ENCODE measurements around the gene RILP. TPM values are rescaled to one million over a fixed set of nuclear protein-coding genes. Genes with fewer than 3 reads are reported as not detected.

Gene RILP
- total RNA-seq, 1 experiment from 2014 or later: 11.6 TPM

DNA sequence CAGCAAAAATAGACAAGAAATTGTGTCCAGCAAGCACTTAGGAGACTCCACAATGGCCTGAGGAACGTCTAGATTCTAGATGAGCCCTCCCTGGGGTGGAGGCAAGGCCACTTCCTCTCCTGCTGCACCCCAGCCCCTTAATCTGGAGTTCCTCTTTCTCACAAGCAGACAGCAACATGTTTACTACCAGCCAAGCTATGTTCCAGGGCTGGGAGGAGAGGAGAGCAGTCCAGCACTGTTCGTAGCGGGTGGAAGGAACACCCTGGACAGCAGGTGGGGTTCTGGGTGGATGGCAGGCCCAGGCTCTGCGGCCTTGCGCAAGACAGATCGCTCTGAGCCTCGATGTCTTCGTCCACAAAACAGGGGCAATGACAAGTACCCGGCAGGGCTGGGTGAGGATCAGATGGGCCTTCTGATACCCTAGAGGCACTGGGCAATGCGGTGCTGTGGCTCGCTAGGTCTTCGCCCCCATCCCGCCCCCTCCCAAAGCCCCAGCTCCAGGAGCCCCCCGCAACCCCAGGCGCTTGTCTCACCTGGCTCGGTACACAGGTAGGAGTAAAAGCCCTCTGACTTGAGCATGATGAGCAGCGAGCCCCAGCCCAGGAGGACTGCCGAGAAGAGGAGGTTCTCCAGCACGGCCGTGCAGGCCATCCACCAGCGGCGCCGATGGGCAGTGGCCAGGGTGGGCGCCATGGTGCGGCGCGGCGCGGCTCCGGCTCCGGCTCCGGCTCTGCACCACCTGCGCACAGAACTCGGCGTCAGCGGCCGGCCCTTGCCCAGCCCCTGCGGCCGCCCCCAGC lies 22.3 kb downstream of the RILP start:
- Histone ChIP-seq H3K79me2 (ENCODE audit: insufficient read depth, low read length) (no peaks in the 10 kb centered on the region), H4K20me1 (ENCODE audit: insufficient read depth) (no peaks in the 10 kb centered on the region), H3K9me3 (ENCODE audit: control insufficient read depth in 1 of 2, insufficient read depth in 1 of 2, low read depth in 1 of 2, low read length in 2 of 2) (no peaks in the 10 kb centered on the region), H3K4me1 (ENCODE audit: control insufficient read depth in 1 of 2, insufficient read depth in 2 of 2, low read length in 2 of 2) (peaks cover 13 to 41% of the 10 kb centered on the region in 2 experiments), H3K27me3 (ENCODE audit: insufficient read depth, low read length) (no peaks in the 10 kb centered on the region), H3K9me2 (ENCODE audit: insufficient read depth) (no peaks in the 10 kb centered on the region), H3K4me2 (ENCODE audit: low read length) (peak overlapping the region; percentile 100), H3K27ac (ENCODE audit: low read depth, low read length) (peak overlapping the region; percentile 65; the same call in 1 of the 2 replicates), H3K36me3 (ENCODE audit: control insufficient read depth in 1 of 2, insufficient read depth in 2 of 2, low read length in 2 of 2) (no peaks in the 10 kb centered on the region), H3K9ac (ENCODE audit: low read length) (peak overlapping the region; percentile 92), H2AFZ (ENCODE audit: low read depth, low read length, poor library complexity, severe bottlenecking) (no peak overlapping the region), H3K4me3 (replicated peaks in 1 of 2; ENCODE audit: low read depth in 1 of 2, low read length in 2 of 2) (peak overlapping the region; percentile 85 to 93)
- DNase-seq (ENCODE audit: low read depth, low spot score) (no peak), ATAC-seq (peak; percentile 1; the same call in 1 of the 2 replicates)
- TF ChIP-seq JUND (IDR thresholded peaks at IDR 0.05) (no peak), EZH2phosphoT487 (IDR thresholded peaks at IDR 0.05; ENCODE audit: borderline replicate concordance) (no peak), EGR1 (IDR thresholded peaks at IDR 0.05; ENCODE audit: low read depth) (no peak)
- TF ChIP-seq, protein P1, sequence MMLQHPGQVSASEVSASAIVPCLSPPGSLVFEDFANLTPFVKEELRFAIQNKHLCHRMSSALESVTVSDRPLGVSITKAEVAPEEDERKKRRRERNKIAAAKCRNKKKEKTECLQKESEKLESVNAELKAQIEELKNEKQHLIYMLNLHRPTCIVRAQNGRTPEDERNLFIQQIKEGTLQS (IDR thresholded peaks at IDR 0.05): no peak
- TF ChIP-seq, protein P2, sequence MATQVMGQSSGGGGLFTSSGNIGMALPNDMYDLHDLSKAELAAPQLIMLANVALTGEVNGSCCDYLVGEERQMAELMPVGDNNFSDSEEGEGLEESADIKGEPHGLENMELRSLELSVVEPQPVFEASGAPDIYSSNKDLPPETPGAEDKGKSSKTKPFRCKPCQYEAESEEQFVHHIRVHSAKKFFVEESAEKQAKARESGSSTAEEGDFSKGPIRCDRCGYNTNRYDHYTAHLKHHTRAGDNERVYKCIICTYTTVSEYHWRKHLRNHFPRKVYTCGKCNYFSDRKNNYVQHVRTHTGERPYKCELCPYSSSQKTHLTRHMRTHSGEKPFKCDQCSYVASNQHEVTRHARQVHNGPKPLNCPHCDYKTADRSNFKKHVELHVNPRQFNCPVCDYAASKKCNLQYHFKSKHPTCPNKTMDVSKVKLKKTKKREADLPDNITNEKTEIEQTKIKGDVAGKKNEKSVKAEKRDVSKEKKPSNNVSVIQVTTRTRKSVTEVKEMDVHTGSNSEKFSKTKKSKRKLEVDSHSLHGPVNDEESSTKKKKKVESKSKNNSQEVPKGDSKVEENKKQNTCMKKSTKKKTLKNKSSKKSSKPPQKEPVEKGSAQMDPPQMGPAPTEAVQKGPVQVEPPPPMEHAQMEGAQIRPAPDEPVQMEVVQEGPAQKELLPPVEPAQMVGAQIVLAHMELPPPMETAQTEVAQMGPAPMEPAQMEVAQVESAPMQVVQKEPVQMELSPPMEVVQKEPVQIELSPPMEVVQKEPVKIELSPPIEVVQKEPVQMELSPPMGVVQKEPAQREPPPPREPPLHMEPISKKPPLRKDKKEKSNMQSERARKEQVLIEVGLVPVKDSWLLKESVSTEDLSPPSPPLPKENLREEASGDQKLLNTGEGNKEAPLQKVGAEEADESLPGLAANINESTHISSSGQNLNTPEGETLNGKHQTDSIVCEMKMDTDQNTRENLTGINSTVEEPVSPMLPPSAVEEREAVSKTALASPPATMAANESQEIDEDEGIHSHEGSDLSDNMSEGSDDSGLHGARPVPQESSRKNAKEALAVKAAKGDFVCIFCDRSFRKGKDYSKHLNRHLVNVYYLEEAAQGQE (IDR thresholded peaks at IDR 0.05; ENCODE audit: low read depth): no peak
- intact Hi-C loops (cut with micrococcal nuclease): no loop called here
- BruUV-seq (replicated peaks): no TSS peak
- ChIA-PET CTCF (interaction anchor here (1.1 to 3.6 kb wide), 4 partner anchors 9 to 53 kb away, joined by 7 to 113 read pairs (median 22); partner anchors contain the start of gene RILP), POLR2A (interaction anchor here (1.0 to 3.8 kb wide), 4 partner anchors 9 to 165 kb away, joined by 3 to 16 read pairs (median 6); no protein-coding TSS in a partner anchor), RAD21 (ENCODE audit: low non-redundant PET in 1 of 2, low total read pairs in 2 of 2, uncharacterized antibody in 2 of 2, unreplicated experiment in 2 of 2) (interaction anchor here in 1 of 2 experiments (1.5 kb wide), 1 partner anchor 53 kb away, joined by 3 read pairs; no protein-coding TSS in a partner anchor)

All from HCT116 (cell line).